Erythroblast (primary cell): Measurements from ENCODE around the gene LARGE1.

ENCODE experiments used
- GATA1 ChIP-seq: IDR thresholded peaks from 2 replicates; pipeline ENCODE4 v1.6.1; 2011; ENCODE audit warnings: low read depth, mild to moderate bottlenecking, control low read depth, low read length, moderate library complexity
- POLR2A ChIP-seq: IDR thresholded peaks from 2 replicates; pipeline ENCODE4 v1.6.1; 2011; ENCODE audit warnings: mild to moderate bottlenecking, low read length

GRCh38 chr22:33537059-33537458 is 383.2 kb downstream of the LARGE1 start:
- TF ChIP-seq POLR2A (no peak), GATA1 (no peak)
